HFF-Myc (cell line): ENCODE results near the gene MAP3K12.

Experiments
- DNase-seq: peaks from one replicate; pipeline ENCODE4 v3.0.0-alpha.2; 2011; ENCODE audit warnings: low read depth; ENCODE audit errors: extremely low read depth
- H3K4me3 ChIP-seq: replicated peaks from 2 replicates; pipeline ENCODE4 v1.5.1; 2011; ENCODE audit warnings: low read depth, mild to moderate bottlenecking, control low read depth, low read length
- TF ChIP-seq, protein P1 (sequence below): IDR thresholded peaks from 2 replicates; pipeline ENCODE4 v1.5.1; 2012; ENCODE audit warnings: mild to moderate bottlenecking, low read depth, low read length, control low read depth; ENCODE audit errors: missing control alignments

MAP3K12 gene

DNA sequence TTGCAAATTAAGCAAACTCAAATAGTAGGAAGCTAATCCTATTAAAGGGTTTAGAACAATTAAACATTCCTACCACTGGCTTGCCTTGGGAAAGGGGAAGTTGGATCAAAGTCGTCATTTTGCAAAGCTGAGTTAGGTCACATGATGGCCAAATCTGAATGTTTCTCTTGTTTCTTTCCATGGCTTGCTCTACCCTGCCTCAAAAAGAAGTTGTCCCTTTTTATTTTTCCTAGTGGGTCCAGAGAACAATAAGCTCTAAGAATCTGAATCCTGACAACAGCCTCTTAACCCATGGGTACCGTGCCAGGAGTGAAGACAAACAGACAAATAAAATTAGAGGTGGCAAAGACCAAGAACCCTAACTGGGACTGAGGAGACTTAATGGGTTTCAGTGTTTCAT, 34.2 kb upstream of the MAP3K12 start:
- no peak for DNase-seq
- TF ChIP-seq, protein P1, sequence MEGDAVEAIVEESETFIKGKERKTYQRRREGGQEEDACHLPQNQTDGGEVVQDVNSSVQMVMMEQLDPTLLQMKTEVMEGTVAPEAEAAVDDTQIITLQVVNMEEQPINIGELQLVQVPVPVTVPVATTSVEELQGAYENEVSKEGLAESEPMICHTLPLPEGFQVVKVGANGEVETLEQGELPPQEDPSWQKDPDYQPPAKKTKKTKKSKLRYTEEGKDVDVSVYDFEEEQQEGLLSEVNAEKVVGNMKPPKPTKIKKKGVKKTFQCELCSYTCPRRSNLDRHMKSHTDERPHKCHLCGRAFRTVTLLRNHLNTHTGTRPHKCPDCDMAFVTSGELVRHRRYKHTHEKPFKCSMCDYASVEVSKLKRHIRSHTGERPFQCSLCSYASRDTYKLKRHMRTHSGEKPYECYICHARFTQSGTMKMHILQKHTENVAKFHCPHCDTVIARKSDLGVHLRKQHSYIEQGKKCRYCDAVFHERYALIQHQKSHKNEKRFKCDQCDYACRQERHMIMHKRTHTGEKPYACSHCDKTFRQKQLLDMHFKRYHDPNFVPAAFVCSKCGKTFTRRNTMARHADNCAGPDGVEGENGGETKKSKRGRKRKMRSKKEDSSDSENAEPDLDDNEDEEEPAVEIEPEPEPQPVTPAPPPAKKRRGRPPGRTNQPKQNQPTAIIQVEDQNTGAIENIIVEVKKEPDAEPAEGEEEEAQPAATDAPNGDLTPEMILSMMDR = no peak

DNA sequence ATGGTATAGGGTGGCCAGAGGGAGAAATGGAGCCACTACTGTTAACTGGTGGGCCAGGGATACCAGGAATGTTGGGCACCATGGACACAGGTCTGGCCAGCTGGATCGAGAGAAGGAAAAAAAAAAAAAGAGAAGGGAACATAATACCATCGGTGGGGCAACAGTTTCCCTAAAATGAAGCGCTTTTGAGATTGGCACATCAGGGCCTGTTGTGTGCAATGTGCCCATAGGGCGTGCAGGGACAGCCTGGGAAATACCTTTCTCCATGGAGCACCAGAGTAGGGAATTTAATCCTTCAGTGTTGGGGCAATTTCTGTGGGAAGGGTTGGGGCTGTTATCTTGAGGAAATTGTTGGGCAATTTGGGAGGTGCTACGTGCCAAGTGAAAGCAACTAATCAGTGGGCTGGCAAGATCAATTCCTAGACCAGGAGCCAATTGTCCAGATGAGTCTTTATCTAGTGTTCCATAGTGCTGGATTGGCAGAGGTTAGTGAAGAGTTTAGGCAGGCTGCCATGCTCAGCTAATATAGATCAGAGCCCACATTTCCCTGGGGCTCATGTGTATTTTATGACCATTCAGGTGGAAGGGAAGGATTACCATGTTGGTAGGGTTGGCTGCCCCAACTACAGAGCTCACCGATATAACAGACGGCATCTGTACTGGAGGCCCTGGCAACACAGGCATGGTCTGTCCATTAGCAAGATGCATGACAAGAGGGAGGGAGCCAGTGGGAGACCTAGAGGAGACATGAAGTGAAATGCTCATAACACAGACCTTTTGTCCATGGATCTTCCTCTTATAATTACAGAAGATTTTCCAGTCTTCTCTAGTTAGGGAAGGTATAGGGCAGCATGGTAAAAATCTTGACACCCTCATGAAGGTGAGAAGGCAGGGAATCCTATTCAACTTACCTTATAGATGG, 33.5 kb upstream of the MAP3K12 start:
- TF ChIP-seq, protein P1 = no peak
- H3K4me3 ChIP-seq = no peak overlapping the region
- DNase-seq = no peak

More for the DNA sequence above, 34.2 kb upstream of the MAP3K12 start:
- no peak overlapping the region for H3K4me3 ChIP-seq

DNA sequence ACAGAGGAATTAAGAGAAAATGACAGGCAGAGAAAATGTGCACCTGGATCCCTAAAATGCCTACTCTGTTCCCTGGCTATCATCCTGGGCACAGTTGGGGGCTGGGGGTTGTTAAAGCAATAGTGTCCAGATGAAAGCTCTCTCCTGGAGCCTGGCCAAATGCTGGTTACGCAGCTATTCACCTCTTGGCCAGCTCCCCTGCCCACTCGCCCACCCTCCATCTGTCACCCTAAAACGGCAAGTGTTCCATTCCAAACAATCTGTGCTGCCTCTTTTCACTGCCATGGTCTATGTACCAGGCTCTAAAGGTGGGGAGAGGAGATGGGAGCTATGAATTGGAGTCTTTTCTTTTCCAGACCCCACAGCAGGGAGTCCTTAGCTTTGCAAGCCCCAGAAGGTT, 32.8 kb upstream of the MAP3K12 start:
- DNase-seq = no peak
- TF ChIP-seq, protein P1 = no peak
- H3K4me3 ChIP-seq = no peak overlapping the region

DNA sequence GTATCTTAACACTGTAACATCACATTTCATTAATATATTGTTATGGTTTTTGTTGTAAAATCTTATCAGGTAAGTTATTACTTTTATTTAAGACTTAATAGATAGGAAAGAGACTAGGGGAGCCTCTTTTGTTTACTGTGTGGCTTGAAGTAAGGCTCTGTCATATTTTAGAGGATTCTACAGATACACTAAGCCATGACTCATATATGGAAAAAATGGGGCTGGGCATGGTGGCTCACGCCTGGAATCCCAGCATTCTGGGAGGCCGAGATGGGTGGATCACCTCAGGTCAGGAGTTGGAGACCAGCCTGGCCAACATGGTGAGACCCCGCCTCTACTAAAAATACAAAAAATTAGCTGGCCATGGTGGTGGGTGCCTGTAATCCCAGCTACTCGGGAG, 31.7 kb upstream of the MAP3K12 start:
- DNase-seq = no peak
- H3K4me3 ChIP-seq = no peak overlapping the region
- TF ChIP-seq, protein P1 = no peak

DNA sequence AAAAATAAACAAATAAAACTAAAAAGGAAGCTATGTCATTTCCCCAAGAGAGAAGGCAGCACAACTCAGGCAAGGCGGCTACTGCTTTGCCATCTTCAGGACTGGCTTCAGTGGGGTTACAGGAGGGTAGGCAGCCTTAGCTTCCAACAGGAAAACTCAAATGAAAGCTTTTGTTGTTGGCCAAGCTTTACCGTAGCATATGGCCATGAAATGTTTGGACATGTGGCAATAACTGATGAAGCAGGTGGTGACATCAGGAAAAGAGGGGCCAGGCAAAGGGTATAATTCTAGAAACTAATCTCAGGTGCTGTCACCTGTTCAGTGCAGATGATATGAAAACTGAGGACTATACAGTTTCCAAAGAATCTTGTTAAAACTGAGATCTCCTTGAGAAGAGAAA, 30.8 kb upstream of the MAP3K12 start:
- H3K4me3 ChIP-seq = no peak overlapping the region
- TF ChIP-seq, protein P1 = no peak
- DNase-seq = no peak

DNA sequence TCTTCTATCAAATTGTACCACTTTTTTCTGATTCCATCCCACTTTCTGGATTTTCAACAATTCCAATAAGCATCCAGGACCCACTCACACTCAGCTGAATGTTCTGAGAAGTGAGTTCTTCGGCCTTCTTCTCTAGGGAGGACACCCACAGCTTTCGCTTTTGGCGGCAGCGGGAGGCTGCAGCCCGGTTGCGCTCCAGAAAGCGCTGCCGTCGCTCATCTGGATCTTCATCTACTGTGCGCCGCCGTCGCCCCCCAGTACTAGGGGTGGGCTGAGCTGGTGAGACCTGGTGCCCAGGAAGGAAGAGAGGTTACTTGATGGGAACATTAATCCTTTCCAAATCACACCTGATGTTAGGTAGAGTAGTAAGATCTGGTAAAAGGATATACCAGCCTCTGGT, 25.2 kb upstream of the MAP3K12 start:
- no peak for DNase-seq
- no peak overlapping the region for H3K4me3 ChIP-seq
- TF ChIP-seq, protein P1 = no peak

DNA sequence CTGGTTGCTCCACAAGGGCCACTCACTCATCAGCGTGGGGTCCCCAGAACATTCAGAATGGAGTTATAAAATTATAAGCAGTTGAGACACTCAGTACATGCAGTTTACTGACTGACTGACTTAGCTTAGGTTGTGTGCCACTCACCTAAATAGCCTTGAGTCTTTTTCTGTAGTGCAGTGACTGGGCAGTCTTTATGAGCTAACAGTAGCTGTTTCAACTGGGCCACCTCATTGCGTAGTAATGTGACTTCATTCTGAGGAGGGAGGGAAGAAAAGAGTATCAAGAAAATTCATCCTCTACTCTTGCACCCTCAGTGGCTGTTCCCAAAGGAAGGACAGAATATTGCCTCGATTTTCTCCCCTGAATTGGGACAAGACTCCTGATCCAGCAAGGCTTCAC, 23.9 kb upstream of the MAP3K12 start:
- TF ChIP-seq, protein P1 = no peak
- no peak overlapping the region for H3K4me3 ChIP-seq
- no peak for DNase-seq
